WI38 (cell line): ENCODE measurements around the gene CYP20A1.
"Not testable (repeated sequence)": the region's sequence is repeated elsewhere in the genome, so short reads cannot be mapped to it uniquely, and the experiment has no call there.

ENCODE experiments used
- H3K4me3 ChIP-seq: 2 replicates; pipeline ENCODE4 v1.5.1; 2011; ENCODE audit warnings: low read depth, mild to moderate bottlenecking, control low read depth, low read length
- TF ChIP-seq, protein P1 (sequence below): IDR thresholded peaks from 2 replicates; pipeline ENCODE4 v1.5.1; 2012; ENCODE audit warnings: low read depth, mild to moderate bottlenecking, control low read depth, low read length

CYP20A1 gene

GRCh38 chr2:203252818-203253217, 14.0 kb downstream of the CYP20A1 start:
- TF ChIP-seq, protein P1, sequence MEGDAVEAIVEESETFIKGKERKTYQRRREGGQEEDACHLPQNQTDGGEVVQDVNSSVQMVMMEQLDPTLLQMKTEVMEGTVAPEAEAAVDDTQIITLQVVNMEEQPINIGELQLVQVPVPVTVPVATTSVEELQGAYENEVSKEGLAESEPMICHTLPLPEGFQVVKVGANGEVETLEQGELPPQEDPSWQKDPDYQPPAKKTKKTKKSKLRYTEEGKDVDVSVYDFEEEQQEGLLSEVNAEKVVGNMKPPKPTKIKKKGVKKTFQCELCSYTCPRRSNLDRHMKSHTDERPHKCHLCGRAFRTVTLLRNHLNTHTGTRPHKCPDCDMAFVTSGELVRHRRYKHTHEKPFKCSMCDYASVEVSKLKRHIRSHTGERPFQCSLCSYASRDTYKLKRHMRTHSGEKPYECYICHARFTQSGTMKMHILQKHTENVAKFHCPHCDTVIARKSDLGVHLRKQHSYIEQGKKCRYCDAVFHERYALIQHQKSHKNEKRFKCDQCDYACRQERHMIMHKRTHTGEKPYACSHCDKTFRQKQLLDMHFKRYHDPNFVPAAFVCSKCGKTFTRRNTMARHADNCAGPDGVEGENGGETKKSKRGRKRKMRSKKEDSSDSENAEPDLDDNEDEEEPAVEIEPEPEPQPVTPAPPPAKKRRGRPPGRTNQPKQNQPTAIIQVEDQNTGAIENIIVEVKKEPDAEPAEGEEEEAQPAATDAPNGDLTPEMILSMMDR = no peak
- no peak overlapping the region for H3K4me3 ChIP-seq

- not testable (repeated sequence) for H3K4me3 ChIP-seq
Observed at GRCh38 chr2:203253422-203254095, 14.7 kb downstream of the CYP20A1 start.

- TF ChIP-seq, protein P1 = no peak
- no peak overlapping the region for H3K4me3 ChIP-seq
Observed at GRCh38 chr2:203261326-203262159, 22.7 kb downstream of the CYP20A1 start.

GRCh38 chr2:203279288-203279687, 40.5 kb downstream of the CYP20A1 start:
- H3K4me3 ChIP-seq = no peak overlapping the region
- TF ChIP-seq, protein P1 = no peak

- H3K4me3 ChIP-seq = no peak overlapping the region
- TF ChIP-seq, protein P1 = no peak
Observed at GRCh38 chr2:203280428-203281064, 41.7 kb downstream of the CYP20A1 start.

DNA sequence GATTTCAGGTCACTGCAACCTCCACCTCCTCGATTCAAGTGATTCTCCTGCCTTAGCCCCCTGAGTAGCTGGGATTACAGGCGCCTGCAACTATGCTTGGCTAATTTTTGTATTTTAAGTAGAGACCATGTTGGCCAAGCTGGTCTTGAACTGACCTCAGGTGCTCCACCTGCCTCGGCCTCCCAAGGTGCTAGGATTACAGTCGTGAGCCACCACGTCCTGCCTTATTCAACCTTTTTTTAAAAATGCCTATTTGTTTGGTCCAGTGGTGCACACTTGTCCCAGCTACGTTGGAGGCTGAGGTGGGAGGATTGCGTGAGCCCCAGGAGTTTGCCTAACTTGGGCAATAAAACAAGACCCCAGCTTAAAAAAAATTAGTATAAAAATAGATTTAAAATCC, 43.3 kb downstream of the CYP20A1 start:
- no peak overlapping the region for H3K4me3 ChIP-seq
- TF ChIP-seq, protein P1 = no peak

DNA sequence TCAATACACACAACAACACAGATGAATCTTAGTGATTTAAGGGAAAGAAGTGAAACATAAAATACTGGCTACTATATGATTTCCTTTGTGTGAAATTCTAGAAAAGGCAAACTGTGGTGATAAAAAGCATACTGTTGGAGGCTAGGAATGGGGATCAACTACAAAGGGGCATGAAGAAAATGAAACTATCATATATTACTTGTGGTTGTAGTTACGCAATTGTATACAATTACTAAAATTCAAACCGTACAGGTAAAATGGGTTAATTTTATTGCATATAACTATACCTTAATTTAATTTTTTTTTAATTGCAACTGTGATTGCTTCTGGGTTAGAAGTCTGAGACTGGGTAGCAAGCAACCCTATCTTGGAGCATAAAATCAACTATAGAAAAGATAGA, 47.7 kb downstream of the CYP20A1 start:
- TF ChIP-seq, protein P1 = no peak
- no peak overlapping the region for H3K4me3 ChIP-seq
